ENCODE results near the gene GMCL2.

- TF ChIP-seq CTCF (conservative IDR thresholded peaks at IDR 0.05; ENCODE audit: low read depth in 2 of 2) (no peak), POLR2AphosphoS5 (IDR thresholded peaks at IDR 0.05; ENCODE audit: low read depth) (no peak)
These were observed 37.2 kb upstream of the GMCL2 start for GRCh38 chr5:178224403-178224802.

Measured in GM23338 (cell line).